IPS-18a (cell line): Measurements from ENCODE around the gene AIP.
A peak's percentile ranks its signal among the peaks of the same experiment; 100 is the strongest.

Source experiments
- H3K27ac ChIP-seq: one replicate; pipeline ENCODE4 v1.5.1; 2013; ENCODE audit warnings: low read length
- H3K27me3 ChIP-seq: one replicate; pipeline ENCODE4 v1.6.1; 2013; ENCODE audit warnings: mild to moderate bottlenecking, low read length; ENCODE audit not compliant: control insufficient read depth, insufficient read depth
- H3K36me3 ChIP-seq: one replicate; pipeline ENCODE4 v1.6.1; 2013; ENCODE audit warnings: low read depth, low read length; ENCODE audit not compliant: control insufficient read depth
- H3K4me1 ChIP-seq: one replicate; pipeline ENCODE4 v1.6.1; 2013; ENCODE audit warnings: low read depth, low read length; ENCODE audit not compliant: control insufficient read depth
- H3K4me3 ChIP-seq: one replicate; pipeline ENCODE4 v1.5.1; 2013; ENCODE audit warnings: low read length
- H3K9ac ChIP-seq: one replicate; pipeline ENCODE4 v1.6.1; 2013; ENCODE audit warnings: mild to moderate bottlenecking, low read length, moderate library complexity
- H3K9me3 ChIP-seq: one replicate; pipeline ENCODE4 v1.6.1; 2013; ENCODE audit warnings: low read depth, low read length; ENCODE audit not compliant: control insufficient read depth

The AIP gene

DNA sequence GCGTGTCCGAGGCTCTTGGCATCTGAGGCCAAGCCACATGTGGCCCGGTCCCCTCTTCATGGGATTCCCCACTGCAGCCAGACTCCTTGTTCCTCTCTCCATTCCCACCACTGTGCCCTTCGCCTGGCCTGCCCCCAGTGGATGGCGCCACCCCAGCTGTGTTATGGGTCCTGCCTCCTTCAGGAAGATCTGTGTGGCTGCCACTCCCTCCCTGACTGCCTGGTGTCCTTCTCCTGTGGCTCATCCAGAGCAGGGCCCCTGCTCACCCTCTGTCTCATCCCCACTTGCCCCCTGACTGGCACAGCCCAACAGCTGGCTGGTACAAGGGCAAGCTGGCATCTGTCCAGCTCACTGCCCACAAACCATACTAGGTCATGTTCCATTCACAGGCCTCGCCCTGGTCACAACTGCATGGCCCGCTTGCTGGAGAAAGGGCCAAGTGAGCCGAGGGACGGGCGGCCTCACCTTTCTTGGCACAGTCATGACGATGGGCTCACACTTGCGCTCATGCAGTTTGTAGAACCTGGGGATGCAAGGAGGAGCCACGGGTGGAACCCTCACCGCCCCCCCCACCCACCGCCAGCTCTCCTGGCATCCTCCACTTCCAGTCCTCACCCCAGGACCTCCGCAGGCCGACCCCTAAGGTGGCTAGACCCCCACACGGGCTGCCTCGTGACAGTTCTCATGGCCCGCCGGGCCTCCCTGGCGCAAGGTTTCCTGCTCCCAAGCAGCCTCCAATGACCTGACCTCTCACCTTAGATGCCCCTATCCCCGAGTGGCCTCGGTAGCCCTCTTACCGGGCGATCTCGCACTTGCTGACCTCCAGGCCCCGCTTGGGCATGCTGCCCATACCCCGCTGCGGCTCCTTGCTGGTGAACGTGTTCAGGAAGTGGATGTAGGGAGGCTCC, 43.3 kb upstream of the AIP start:
- Histone ChIP-seq H3K4me3 (no peak overlapping the region), H3K27me3 (no peaks in the 10 kb centered on the region), H3K4me1 (no peaks in the 10 kb centered on the region), H3K9me3 (no peaks in the 10 kb centered on the region), H3K9ac (no peak overlapping the region), H3K27ac (no peak overlapping the region), H3K36me3 (peaks cover 13% of the 10 kb centered on the region)

DNA sequence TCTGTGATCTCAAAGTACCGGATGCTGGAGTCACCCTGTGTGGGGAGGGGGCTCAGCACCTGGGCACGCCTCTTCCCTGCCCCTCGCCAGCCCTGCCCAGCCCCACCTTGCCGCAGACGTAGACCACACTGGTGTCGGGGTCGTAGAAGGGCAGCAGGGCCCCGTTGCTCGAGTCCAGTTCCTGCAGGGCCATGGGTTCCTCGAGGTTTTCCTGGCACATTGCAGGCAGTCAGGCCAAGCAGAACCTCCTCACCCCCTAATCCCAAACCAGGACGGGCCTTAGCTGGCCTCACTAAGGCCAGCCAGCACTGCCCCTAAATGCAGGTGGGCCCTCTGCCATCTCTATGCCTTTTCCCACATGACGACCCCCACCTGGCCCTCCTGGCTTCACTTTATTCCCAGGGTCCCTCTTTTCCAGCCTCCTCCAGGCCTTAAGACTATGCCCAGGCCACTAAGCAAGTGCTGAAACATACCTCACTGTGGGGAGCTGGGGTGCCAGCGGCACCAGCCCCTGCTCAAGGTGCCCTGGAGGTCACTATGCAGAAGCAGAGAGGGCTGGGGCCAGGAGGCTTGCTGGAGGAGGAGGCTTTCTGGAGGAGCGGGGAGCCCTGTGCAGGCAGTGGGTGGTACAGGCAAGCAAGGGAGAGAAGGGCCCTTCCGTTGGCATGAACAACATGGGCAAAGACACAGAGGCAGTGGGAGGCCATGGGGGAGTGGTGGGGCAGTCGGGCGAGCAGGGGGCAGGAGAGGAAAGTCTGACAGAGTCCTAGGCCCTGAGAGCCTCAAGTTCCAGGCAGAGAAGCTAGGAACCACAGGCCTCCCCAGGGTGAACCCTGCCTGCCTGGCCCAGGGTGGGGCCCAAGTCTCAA, 42.4 kb upstream of the AIP start:
- no peak overlapping the region for H3K9ac ChIP-seq
- no peaks in the 10 kb centered on the region for H3K9me3 ChIP-seq
- H3K4me1 ChIP-seq, result no peaks in the 10 kb centered on the region
- H3K4me3 ChIP-seq, result no peak overlapping the region
- no peaks in the 10 kb centered on the region for H3K27me3 ChIP-seq
- peaks cover 11% of the 10 kb centered on the region for H3K36me3 ChIP-seq
- H3K27ac ChIP-seq, result no peak overlapping the region

DNA sequence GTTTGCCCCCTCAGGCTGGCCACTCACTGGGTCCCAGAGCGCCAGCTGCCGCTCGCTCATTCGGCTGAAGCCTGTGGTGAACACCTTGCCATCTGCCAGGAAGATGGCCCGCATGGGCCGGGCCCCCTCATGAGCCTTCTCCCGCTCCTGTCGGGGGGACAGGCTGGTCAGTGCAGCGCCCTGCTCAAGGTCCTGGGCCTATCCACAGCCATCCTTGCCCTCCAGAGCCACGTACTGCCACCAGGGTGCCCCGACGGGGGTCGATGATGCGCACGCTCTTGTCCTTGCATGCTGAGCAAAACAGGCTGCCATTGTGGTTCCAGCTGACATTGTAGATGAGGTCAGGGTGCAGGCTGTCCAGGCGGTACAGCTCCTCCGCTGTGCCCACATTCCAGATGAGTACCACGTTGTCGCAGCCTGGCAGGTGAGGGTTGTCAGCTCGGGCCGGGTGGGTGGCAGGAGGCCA, 41.7 kb upstream of the AIP start:
- Histone ChIP-seq H3K4me3 (no peak overlapping the region), H3K9ac (no peak overlapping the region), H3K27me3 (no peaks in the 10 kb centered on the region), H3K27ac (no peak overlapping the region), H3K4me1 (no peaks in the 10 kb centered on the region), H3K9me3 (no peaks in the 10 kb centered on the region), H3K36me3 (peaks cover 11% of the 10 kb centered on the region)

DNA sequence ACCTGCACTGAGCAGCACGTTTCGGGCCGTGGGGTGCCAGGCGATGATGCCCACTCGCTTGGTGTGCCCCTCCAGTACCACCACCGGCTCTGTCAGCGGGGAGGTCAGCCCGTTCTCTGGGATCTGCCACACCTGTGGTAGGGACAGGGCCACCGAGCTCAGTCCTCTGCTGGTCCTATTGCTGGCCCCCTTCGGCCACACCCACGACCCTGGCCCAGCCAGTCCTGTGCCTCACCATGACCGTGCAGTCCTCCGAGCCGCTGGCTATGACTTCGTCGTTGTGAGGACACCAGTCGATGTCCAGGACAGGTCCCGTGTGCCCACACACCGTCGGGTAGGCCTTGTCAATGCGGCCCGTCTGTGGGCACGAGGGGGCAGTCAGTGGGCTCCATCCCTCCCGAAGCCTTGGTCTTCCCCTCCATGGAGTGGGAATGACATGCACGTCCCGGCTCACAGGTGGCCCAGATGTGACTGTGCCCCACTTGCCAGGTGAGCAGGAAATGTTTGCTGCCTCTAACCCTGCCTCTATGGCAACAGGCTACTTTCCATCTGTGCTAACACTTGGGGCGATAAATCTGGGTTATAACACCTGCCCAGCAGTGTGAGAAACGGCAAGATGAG, 41.0 kb upstream of the AIP start:
- Histone ChIP-seq H3K27me3 (no peaks in the 10 kb centered on the region), H3K4me1 (no peaks in the 10 kb centered on the region), H3K9me3 (no peaks in the 10 kb centered on the region), H3K36me3 (peaks cover 11% of the 10 kb centered on the region), H3K4me3 (no peak overlapping the region), H3K27ac (no peak overlapping the region), H3K9ac (no peak overlapping the region)

DNA sequence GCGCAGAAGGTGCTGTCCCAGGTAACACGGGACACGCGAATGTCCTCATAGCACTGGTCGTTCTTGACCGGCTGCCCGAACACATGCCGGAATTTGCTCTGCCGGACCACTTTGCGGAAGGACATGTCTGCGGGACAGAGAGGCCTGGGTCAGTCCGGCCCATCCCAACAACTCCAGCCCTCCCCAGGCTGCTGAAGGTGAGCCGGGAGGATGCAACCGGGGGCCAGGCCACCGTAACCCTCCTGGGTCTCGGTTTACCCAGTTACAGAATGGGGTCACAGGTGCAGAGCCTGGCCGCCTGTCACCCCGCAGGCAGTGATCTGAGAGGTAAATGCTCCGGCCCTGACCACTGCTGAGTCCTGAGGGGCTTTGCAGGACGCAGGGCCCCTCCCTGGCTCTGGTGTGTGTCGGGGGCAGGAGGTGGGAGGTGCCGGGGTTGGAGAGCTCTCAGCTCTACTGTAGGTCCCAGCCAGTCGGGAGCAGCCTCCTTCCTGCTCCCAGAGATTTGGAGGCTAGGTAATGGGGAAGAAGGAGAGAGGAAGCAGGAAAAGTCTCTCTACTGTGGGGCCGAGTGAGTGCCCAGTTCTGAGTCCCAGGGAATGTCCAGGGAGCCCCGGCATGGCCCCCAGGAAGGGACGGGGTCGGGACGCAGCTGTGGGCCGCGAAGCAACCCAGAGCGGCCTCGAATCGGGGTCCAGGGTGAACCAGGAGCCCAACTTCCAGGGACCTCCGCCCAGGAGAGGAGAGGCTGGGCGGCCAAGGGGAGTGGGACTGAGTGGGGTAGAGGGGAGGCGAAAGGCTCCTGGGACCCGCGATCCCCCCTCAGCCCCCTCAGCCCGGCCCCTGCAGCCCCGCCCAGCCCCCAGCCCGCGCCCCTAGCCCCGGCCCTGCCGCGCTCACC, 40.1 kb upstream of the AIP start:
- H3K4me3 ChIP-seq, result peak overlapping the region; percentile 77
- H3K27ac ChIP-seq, result no peak overlapping the region
- peaks cover 8% of the 10 kb centered on the region for H3K36me3 ChIP-seq

DNA sequence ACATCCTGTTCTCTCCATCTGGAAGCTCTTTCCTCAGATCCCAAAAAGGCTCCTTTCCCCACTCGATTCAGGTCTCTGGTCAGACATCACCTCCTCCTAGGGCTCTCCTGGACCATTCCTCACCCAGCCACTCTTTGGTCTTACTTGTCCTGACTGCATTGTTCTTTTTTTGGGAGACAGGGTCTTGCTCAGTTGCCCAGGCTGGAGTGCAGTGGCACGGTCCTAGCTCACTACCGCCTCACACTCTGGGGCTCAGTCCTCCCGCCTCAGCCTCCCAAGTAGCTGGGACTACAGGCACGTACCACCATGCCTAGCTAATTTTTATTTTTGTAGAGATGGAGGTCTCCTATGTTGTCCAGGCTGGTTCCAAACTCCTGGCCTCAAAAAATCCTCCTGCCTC, 37.3 kb upstream of the AIP start:
- H3K36me3 ChIP-seq, result peaks cover 3% of the 10 kb centered on the region
- H3K4me3 ChIP-seq, result no peak overlapping the region
- H3K9ac ChIP-seq, result no peak overlapping the region
- H3K27me3 ChIP-seq, result no peaks in the 10 kb centered on the region
- no peaks in the 10 kb centered on the region for H3K9me3 ChIP-seq
- no peak overlapping the region for H3K27ac ChIP-seq
- H3K4me1 ChIP-seq, result no peaks in the 10 kb centered on the region

More for the DNA sequence above, 40.1 kb upstream of the AIP start:
- no peaks in the 10 kb centered on the region for H3K4me1 ChIP-seq
- no peaks in the 10 kb centered on the region for H3K9me3 ChIP-seq
- no peaks in the 10 kb centered on the region for H3K27me3 ChIP-seq
- H3K9ac ChIP-seq, result peak overlapping the region; percentile 56

DNA sequence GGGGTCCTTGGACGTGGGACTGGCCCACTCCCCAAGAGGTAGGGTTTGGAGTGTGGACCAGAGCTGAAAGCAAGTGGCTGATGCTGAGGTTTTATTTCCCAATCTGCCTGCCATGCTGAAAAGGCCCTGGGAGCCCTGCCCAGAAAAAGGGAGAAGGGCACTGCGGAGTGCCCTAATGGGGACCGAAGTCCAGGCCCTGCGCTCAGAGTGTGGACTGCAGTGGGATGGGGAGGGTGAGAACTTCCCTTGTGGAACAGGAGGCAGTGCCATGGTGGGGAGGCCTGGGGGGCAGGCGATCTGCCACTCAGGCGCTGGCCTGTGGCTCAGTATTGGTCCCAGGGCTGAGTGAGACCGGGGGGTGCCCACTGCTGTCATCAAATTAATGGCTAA, 34.6 kb upstream of the AIP start:
- Histone ChIP-seq H3K36me3 (no peaks in the 10 kb centered on the region), H3K4me3 (no peak overlapping the region), H3K27ac (no peak overlapping the region), H3K9ac (no peak overlapping the region), H3K4me1 (no peaks in the 10 kb centered on the region), H3K9me3 (no peaks in the 10 kb centered on the region), H3K27me3 (no peaks in the 10 kb centered on the region)

DNA sequence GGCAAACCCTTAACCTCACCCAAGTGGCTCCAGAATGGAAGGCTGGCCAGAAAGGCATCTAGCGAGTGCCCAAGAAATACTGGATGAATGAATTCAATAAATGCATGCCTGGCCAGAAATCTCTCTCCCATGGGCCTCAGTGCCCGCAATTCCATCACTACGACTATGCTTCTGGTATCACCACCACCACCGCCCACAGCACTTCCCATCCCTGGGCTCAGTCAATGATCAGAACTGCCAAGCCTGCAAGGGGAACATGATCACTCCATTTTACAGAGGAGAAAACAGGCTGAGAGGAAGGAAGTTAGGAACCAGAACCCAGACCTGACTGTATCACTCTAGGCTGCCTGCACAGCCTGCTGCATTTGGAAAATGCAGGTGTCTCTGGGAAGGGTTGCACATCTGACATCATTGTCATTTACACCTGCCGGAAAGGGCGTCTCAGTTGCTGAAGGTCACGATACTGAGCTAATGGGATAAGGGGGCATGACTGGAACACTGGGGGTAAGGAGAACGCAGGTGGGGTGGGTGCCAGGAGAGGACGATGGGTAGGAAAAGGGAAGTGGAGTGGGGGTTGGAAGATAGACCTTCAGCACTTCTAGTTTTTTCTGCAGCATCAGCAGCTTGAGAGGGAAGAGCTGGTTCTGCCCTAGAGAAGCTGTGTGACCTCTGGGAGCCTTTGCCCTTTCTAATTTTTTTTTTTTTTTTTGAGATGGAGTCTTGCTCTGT, 33.5 kb upstream of the AIP start:
- Histone ChIP-seq H3K27ac (no peak overlapping the region), H3K27me3 (no peaks in the 10 kb centered on the region), H3K4me3 (no peak overlapping the region), H3K9ac (no peak overlapping the region), H3K36me3 (no peaks in the 10 kb centered on the region), H3K4me1 (no peaks in the 10 kb centered on the region), H3K9me3 (no peaks in the 10 kb centered on the region)

DNA sequence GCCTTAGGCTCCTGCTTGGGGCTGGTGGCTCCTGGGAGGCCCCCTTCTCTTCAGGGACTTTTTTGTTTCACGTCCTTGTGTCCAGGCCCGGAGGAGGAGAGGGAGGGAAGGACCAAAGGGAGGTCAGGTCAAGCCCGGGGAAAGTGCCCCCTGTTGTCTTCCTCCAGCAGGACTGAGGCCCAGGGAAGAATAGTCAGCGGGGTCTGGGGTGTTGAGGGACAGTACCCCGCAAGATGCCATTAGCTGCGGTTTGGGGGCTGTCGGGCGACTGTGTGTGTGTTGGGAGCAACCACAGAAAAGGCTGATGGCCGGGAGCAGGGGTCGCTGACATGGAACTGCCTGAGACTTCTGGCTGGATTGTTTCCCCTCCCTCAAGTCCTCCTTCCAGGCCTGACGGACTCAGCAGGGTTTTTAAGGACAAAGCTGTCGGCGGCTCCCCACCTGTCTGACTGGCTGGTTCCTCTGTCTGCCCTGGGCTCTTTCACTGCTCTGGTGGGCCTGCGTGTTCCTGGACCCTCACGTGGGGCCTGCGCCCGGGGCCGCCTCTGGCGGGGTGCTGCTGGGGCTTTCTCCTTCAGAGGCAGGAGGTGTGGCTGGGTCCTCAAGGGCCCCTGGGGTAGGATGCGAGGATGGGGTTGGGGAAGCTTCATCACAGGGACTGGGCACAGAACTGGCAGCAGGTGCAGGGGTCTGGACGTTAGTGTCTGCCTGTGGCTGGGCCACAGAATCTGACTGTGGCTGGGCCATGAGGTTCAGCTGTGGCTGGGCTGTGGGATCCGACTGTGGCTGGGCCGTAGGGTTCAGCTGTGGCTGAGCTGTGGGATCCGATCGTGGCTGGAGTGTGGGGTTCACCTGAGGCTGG, 31.8 kb upstream of the AIP start:
- Histone ChIP-seq H3K9ac (no peak overlapping the region), H3K9me3 (no peaks in the 10 kb centered on the region), H3K4me1 (no peaks in the 10 kb centered on the region), H3K27ac (no peak overlapping the region), H3K4me3 (no peak overlapping the region), H3K27me3 (no peaks in the 10 kb centered on the region), H3K36me3 (no peaks in the 10 kb centered on the region)

DNA sequence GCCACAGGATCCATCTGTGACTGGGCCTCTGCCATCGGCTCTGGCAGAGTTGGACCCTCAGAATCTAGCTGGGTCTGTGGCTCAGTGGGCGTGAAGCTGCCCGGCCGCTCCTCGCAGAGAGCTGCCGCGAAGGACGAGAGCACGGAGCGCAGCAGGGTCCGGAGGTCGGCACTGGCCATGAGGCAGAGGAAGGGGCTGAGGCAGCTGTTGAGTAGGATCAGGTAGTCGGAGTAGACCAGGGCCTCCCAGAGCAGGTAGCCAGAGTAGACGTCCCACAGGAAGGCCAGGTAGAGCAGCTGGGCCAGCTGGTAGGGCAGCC, 31.2 kb upstream of the AIP start:
- H3K9me3 ChIP-seq, result no peaks in the 10 kb centered on the region
- H3K9ac ChIP-seq, result no peak overlapping the region
- H3K27ac ChIP-seq, result no peak overlapping the region
- H3K27me3 ChIP-seq, result no peaks in the 10 kb centered on the region
- no peak overlapping the region for H3K4me3 ChIP-seq
- no peaks in the 10 kb centered on the region for H3K4me1 ChIP-seq
- H3K36me3 ChIP-seq, result no peaks in the 10 kb centered on the region
